Fibroblast of gingiva (primary cell): ENCODE data around the gene CACFD1.
A peak's percentile ranks its signal among the peaks of the same experiment; 100 is the strongest.

ENCODE experiments used
- DNase-seq: peaks from one replicate; pipeline ENCODE4 v3.0.0-alpha.2; 2011; ENCODE audit warnings: low read depth

CACFD1 gene

GRCh38 chr9:133464638-133465037 lies 4.9 kb downstream of the CACFD1 start:
- DNase-seq = no peak

DNA sequence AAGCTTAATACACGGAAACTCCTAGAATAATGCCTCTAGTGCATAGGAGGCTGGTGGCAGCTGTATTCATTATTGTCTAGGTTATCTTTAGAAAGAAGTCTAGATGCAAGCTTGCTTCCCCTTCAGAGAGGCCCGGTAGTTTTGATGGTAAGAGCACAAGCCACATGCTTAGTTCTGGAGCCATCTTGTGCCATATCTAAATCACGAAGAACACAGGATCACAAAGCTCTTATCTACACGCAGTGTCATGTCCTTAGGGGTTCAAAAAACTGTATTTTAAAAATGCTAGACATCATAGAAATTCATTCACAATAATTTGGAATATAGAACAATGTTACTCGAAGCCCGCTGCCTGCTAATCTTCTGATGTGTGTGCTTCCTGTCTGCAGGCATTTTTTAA lies 6.2 kb downstream of the CACFD1 start:
- no peak for DNase-seq

- no peak for DNase-seq
Measured at GRCh38 chr9:133467101-133467500, 7.3 kb downstream of the CACFD1 start.

DNA sequence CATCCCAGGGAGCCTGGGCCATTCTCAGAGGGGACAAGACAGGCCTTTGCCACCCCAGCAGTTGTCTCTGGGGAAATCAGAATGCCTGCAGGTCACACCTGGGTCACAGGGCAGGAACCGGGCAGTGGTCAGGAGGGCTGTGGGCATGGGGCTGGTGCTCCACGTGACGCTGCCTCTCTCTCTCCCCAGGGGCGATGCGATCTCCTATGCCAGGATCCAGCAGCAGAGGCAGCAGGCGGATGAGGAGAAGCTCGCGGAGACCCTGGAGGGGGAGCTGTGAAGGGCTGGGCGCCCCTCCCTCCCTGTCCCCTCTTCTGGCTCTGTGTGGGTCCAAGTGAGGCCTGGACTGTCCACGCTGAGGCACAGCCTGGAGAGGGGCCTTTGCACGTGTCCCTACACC lies 8.6 kb downstream of the CACFD1 start:
- DNase-seq = no peak

- no peak for DNase-seq
Measured at GRCh38 chr9:133468777-133469421, 9.1 kb downstream of the CACFD1 start.

DNA sequence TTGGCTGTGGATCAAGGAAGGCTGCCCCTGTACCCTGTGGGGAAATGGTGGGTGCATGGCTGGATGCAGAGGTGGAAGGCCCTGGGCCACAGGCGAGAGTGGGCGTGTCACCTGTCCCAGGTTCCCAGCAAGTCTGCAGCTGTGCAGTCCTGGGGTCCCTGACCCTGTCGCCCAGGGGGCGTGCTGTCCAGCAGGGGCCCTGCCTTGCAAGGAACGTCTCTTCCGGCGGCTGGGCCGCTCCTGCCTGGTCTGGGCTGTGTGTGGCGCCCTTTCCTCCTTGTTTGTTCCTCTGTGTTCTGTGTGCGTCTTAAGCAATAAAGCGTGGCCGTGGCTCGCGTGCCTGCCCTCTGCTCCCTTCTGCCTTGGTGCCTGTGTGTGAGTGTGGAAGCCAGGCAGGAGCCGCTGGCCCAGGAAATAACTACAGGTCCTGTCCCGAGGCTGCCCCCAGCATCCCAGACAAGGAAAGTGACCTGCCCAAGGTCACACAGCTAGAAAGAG lies 10.7 kb downstream of the CACFD1 start:
- DNase-seq = no peak

DNA sequence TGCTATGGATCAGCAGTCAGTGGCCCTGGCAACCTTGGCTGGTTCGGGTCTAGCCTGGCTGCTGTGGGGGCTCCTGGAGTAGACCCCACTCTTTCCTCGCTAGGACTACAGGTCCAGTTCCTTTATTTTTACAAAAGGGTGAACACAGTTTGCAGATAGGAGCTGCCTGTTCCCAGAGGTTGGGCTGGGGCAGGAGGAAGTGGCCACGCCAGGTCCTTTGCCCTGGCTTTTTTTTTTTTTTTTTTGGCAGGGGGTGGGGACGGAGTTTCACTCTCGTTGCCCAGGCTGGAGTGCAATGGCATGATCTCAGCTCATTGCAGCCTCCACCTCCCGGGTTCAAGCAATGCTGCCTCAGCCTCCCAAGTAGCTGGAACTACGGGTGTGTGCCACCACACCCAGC lies 11.2 kb downstream of the CACFD1 start:
- no peak for DNase-seq

GRCh38 chr9:133471551-133472276 lies 11.9 kb downstream of the CACFD1 start:
- no peak for DNase-seq

DNA sequence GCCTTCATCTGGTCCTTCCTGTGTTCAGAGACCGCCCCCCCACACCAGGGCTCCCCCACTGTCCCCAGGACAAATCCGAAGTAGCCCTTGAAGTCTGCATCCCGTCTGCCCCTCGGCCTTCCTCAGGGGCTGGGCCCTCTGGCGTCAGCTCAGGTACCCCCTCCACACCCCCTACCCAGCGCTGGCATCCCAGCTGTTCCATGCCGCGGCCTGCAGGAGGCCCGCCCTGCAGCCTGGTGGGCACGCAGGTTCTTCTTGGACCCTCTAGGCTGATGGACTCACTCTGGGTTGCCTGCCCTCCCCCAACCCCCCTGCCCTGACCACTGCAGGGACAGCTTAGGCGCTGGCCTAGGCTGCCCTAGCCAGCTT lies 12.5 kb downstream of the CACFD1 start:
- DNase-seq = no peak

GRCh38 chr9:133472753-133473378 lies 13.1 kb downstream of the CACFD1 start:
- no peak for DNase-seq

DNA sequence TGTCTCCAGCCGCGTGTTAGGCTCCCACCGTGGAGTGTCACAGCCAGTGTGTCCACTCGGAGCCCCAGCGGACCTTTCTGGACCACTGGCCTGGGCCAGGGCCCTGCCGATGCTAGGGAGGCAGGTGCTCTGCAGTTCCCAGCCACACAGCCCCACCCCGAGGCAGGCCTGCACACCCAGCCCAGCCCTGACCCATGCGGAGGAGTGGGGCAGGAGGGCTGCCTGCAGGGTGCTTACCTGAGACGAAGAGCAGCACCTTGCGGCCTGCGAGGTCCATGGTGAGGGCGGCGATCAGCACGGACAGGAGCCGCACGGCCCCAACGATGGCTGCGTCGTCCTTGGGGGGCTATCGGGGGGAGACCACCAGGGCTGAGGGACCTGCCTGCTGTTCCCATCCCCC lies 14.0 kb downstream of the CACFD1 start:
- DNase-seq = no peak

GRCh38 chr9:133474215-133474614 lies 14.4 kb downstream of the CACFD1 start:
- DNase-seq = no peak

DNA sequence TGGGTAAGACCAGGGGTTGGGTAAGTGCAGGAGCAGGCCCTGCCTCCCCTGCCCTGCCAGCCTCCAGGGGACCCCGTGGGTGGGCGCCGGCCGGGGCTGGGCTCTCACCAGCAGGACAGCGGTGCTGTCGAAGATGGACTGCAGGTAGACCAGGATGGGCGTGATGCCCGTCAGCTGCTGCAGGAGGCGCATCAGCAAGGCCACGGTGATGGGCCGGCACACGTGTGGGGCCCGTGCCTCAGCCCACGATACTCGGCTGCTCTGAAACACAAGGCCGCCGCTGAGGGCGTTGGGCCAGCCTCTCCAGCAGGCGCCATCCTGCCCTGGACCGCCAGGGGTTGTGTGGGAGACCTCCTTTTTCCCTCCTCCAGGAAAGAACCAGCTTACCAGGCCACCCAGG lies 15.1 kb downstream of the CACFD1 start:
- no peak for DNase-seq

DNA sequence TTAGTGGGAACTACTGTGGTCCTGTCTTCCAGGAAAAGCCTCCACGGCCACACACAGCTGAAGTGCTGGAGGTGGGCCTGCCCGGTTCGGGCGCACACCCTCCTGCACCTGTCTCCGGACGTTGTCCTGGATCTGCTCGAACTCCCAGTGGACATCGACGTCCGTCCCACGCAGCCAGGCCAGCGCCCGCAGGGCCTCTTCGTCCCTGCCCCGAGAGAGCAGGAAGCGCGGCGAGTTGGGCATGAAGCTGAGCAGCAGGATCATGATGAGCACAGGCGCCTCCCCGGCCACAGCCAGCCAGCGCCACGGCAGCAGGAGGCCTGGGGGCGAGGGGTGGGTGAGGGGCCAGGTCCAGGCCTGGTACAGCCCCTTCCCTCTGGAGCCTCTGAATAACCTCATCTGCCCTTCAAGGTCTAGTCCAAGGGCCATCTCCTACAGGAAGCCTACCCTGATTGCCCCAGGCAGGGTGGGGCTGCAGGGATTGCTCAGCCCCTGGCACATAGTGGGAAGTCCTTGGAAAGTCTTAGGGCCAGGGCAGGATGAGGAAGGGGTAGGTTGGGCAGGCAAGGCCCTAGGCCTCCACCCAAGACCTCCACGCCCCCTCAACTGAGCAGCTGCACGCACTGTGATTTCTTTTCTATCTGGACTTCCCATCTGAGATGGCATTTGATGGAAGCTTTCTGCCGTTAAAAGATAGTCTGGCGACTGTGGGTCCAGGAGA lies 15.7 kb downstream of the CACFD1 start:
- no peak for DNase-seq

DNA sequence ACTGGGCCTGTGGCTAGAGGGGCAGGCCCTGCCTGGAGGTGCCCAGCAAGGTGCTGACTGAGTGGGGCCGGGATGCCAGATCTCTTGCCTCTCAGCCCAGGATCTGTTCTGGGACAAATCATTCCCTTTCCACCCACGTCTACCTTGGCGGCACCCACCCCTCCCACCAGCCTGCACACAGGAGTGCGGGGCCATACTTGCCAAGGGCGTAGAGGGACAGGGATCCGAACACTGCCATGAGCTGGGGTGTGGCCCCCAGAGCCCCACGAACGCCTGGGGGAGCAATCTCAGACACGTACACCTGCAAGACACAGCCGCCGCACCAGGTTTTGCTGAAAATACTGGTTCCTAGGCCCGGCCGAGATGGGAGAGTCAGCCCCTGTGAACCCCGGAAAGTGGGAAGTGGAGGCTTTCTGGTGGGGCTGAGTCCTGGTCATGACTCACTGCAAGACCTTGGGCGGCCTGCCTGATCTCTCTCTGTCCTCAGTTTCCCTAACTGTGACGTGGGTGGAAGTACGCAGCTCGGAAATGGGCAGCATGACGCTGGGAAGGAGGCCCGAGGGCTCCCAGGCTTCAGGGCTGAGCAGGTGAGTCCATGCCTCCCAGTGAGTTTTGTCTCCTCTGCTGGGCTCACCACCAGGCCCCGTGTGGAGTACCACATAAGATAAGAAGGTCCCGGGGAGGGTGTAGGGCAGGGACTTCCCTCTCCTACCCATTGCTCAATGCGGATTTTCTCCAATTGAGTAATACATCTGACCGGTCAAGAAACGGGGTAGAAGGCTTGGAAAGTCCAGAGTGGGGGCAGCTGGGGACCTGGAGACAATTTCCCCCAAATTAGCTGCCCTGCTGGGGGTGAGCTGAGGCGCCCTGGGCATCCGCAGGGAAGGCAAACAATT lies 16.5 kb downstream of the CACFD1 start:
- DNase-seq = no peak

DNA sequence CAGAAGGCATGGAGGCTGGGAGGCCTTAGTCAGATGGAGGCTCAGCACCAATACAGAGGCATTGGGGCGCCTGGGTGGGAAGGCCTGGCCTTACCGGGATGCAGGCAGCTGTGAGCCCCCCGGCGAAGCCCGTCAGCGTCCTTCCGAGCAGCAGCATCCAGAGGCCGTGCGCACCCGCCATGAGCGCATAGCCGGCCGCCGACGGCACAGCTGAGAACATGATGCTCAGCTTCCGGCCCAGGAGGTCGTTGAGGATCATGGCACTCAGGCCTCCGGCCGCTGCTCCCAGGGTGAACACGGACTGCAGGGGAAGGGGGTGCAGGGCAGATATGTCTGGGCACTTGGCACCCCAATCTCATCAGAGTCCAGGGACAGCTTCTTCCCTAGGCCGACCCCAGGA lies 17.2 kb downstream of the CACFD1 start:
- no peak for DNase-seq

GRCh38 chr9:133477461-133477860 lies 17.7 kb downstream of the CACFD1 start:
- DNase-seq = no peak

DNA sequence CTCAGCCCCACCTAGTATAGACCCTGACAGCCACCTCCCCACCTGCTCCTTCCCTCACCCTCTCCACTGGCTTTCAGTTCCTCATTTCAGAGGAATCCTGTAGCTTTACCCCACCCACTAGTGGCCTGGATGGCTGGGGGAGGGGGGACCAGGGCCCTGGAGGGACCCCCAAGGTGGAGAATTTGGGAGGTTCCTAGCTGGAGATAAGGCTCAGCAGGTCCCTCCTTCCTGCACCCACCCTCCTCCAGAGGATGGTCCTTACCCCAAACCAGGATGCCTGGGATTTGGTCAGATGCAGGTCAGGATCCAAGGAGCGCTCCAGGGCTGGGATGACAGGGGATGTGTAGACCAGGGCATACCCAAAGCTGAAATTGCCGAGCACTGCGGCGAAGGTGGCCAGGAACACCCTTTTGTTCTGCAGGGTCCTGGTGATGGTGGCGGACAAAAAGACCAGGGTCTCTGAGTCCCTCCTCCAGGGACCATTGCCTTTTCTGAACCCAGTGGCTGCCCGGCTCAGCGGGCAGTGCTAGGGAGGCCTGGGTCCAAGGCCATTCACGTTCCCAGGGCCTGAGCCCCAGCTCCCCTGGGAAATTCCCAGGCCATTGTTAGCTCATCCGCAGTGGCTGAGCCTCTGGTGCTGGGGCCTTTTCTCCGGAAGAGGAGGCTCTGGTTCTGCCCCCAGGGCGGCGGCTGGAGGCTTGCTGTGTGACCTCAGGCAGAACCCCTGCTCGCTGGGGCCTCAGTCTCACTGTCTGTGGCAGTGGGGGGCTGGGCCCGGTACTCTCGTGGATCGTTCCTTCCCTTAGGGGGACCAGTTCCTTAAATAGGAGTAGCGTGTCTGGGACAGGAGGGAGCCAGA lies 18.4 kb downstream of the CACFD1 start:
- peak; percentile 21 for DNase-seq

DNA sequence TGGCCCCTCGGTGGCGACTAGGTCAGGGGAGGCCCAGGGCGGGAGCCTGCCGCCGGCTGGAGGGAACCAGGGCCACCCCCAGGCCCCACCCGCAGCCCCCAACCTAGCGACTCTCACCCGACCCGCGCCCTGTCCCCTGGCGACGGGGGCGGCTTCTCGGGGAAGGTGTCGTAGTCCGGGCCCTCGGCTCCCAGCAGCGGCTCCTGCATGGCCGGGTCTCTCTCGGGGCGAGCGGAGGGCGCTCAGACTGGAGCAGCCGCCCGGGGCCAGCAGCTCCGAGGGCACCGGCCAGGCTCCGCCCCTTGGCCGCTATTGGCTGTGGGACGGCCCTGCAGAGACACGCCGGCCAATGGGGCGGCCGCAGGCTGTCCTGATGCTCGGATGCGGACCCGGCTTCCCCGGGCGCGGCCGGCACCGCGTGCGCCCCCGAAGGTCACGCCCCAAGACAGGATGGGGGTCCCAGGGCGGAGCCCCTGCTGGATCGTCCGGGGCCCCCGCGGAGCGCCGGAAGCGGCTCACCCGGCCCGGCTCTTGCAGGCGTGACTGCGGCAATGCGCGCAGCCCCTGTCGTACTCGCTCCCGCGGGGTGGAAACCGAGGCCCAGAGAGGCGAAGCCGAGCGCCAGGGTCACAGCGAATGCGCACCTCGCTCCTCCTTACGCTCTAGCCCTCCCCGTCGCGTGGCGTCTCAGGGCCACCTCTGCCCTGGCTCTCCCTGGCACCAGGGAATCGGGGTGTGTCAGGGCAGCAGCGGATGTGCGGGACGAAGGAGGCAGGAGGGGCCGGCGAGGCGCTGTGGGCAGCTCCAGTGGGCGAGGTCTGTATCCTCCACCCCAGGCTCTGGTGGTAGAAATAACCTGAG lies 19.3 kb downstream of the CACFD1 start, which contains the start of gene SLC2A6:
SLC2A6 (minus strand) TSS at position 249 of the 861 bp plus-strand sequence; CDS start at position 209, 40 bp downstream.
- DNase-seq = peak; percentile 74

DNA sequence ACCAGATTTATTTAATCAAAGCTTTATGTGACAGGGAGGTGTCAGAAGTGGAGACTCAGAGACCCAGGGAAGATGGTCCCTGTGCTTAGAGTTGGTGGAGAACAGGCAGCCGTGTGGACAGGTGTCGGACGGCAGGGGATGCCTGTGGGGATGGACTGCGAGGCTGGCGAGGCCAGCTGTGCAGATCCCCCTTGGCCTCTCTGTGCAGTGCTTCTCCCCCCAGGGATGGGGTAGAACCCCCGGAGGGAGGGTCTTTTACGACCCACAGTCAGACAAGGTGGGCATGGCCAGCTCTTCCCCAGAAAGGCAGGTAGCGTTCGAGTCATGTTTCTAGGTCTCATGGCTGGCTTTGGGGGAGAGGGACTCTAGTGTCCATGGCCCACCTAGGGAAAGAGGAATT lies 23.8 kb downstream of the CACFD1 start:
- no peak for DNase-seq
